ENCODE results near the gene SAMD4A.

Gene SAMD4A

DNA sequence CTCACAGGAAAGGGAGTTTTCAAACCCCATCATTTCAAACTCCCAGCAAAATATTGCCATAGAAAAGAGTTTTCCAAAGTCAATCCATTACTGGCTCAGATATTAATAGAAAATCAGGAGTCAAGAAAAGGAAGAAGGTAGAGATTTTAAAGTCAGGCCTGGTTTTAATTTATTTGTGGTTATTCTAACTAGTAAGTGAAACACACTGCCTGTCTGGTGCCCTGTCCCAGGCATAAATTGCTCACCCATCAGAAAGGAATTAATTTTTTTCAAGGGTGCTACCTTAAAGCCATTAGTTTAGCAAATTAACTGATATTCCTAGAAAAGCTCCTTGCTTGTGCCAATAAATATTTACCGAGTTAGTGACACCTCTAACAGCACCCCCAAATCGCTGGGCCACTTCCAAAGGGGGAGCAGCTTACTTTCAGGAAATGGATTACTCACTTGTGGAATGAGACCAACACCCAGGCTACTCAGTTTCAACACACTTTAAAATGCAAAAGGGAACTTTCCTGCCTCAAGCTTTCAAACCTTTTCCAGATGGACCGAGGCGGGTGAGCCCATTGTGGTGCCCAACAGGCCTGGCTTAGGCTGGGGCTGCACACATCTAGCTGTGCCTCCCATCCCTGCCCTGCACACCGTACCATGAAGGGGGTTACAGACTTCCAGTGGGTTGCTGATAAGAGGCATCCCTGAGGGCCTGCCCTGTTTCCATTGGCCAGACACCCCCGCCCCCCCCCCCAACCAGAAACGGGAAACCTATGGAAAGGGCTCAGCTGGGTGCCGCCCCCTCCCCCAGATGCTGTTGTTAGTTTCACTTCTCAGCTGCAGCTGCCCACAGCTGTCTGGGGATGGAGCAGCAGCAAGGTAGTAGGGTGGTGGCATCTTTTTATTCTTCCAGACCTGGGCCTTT is 117.2 kb downstream of the SAMD4A start:
- Histone ChIP-seq H3K9ac (ENCODE audit: low read depth, low read length) (peak overlapping the region; percentile 14), H3K4me1 (ENCODE audit: control insufficient read depth, insufficient read depth, low read length) (peaks cover 12% of the 10 kb centered on the region), H3K4me3 (ENCODE audit: low read depth, low read length) (peak overlapping the region; percentile 30), H3K9me3 (ENCODE audit: control insufficient read depth, insufficient read depth, low read length) (no peaks in the 10 kb centered on the region), H3K36me3 (ENCODE audit: control insufficient read depth, insufficient read depth, low read length) (no peaks in the 10 kb centered on the region), H3K27me3 (ENCODE audit: control insufficient read depth, insufficient read depth, low read length) (no peaks in the 10 kb centered on the region)

DNA sequence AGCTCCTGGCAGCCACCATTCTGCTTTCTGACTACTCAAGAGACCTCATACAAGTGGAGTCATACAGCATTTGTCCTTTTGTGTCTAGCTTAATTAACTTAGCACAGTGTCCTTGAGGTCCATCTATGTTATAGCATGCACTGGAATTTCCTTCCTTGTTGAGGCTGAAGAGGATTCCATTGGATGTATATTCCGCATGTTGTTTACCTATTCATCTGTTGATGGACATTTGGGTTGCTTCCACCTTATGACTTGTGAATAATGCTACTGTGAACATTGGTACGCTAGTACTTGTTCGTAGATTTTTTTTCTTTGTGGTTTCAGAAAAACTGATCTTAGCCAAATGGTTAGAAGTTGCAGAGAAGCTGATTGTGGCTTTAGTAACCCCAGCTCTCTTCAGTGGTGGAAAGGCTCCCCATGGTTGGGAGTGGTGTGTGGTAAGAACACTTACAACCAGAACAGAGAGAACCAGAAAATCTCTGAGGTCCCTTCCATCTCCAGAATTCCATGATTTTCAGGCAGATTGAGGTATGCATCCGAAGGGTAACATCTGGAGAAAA is 118.4 kb downstream of the SAMD4A start:
- H3K9me3 ChIP-seq (ENCODE audit: control insufficient read depth, insufficient read depth, low read length) = no peaks in the 10 kb centered on the region
- no peak overlapping the region for H3K4me3 ChIP-seq (ENCODE audit: low read depth, low read length)
- H3K9ac ChIP-seq (ENCODE audit: low read depth, low read length) = no peak overlapping the region
- H3K36me3 ChIP-seq (ENCODE audit: control insufficient read depth, insufficient read depth, low read length) = no peaks in the 10 kb centered on the region
- peaks cover 12% of the 10 kb centered on the region for H3K4me1 ChIP-seq (ENCODE audit: control insufficient read depth, insufficient read depth, low read length)
- H3K27me3 ChIP-seq (ENCODE audit: control insufficient read depth, insufficient read depth, low read length) = no peaks in the 10 kb centered on the region

DNA sequence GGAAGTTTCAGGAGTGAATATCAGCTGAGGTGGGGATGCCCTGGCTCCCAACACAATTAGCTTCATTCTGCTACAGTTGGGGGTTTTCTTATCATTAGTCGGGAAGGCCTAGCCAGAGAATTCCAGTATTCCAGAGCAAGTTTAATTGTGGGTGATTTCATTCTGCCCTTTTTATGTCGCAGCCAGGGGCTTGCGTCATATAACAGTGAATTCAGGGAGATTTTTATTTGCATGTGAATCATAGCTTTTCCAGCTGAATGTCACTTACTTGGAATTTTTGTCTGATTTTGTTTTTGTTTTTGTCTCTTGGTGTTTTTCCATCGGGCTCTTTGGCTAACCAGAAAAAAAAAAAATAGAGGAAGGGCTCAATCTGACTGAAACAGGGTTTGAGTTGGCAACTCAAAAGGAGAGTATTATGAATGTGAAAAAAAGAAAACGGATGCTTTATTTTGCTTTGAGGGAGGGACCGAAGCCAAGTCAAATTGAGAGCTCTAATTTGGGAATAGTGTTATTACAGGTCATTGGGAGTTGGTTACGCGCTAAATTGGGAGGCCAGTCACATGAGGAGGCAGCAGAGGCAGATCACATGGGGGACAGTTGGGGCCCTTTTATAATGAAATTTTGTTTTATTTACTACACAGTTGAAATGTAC is 119.4 kb downstream of the SAMD4A start:
- Histone ChIP-seq H3K4me3 (ENCODE audit: low read depth, low read length) (no peak overlapping the region), H3K9me3 (ENCODE audit: control insufficient read depth, insufficient read depth, low read length) (no peaks in the 10 kb centered on the region), H3K27me3 (ENCODE audit: control insufficient read depth, insufficient read depth, low read length) (no peaks in the 10 kb centered on the region), H3K9ac (ENCODE audit: low read depth, low read length) (no peak overlapping the region), H3K36me3 (ENCODE audit: control insufficient read depth, insufficient read depth, low read length) (no peaks in the 10 kb centered on the region), H3K4me1 (ENCODE audit: control insufficient read depth, insufficient read depth, low read length) (peaks cover 15% of the 10 kb centered on the region)

DNA sequence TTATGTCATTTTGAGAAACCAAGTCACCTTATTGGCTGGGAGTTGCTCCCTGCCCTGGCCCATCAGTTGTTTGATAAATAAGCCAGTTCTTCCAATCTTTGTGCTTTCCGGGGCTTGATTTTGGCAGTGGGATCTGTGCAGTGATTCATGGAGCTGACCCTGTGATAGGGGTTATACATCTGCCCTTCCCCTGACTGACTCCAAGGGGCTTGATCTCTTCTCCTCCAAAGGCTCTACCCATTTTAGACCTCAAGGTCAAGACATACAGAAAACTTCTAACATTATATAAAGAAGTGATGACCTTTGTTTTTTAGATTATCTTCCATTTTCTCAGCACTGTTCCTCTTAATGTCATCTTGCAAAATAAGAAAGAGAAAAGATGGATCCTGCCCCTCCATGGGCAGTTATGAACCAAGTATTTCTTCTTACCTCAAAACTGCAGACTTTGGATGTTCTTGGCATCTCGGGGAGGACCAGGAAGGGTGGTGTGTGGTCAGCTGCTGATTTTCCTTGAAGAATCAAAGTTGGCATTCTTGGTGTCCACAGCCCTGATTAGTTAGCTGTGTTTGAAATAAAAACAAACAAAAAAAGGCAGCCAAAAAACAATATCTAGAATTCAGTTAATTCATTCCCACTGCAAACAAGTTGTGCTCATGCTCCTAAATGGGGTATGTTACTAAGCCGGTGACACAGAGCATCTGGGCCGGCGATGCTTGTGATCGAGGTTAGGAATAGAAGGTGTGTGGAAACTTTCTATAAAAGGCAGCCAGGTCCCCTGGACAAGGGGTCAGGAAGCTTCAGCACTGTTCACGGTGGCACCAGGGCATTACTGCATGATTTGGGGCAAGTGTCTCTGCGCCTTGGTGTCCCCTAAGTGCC is 120.2 kb downstream of the SAMD4A start:
- no peaks in the 10 kb centered on the region for H3K36me3 ChIP-seq (ENCODE audit: control insufficient read depth, insufficient read depth, low read length)
- H3K4me1 ChIP-seq (ENCODE audit: control insufficient read depth, insufficient read depth, low read length) = peaks cover 15% of the 10 kb centered on the region
- no peaks in the 10 kb centered on the region for H3K27me3 ChIP-seq (ENCODE audit: control insufficient read depth, insufficient read depth, low read length)
- H3K9ac ChIP-seq (ENCODE audit: low read depth, low read length) = no peak overlapping the region
- H3K9me3 ChIP-seq (ENCODE audit: control insufficient read depth, insufficient read depth, low read length) = no peaks in the 10 kb centered on the region
- H3K4me3 ChIP-seq (ENCODE audit: low read depth, low read length) = no peak overlapping the region

GRCh38 chr14:54687750-54688119 is 120.8 kb downstream of the SAMD4A start:
- no peak overlapping the region for H3K9ac ChIP-seq (ENCODE audit: low read depth, low read length)
- H3K27me3 ChIP-seq (ENCODE audit: control insufficient read depth, insufficient read depth, low read length) = no peaks in the 10 kb centered on the region
- no peaks in the 10 kb centered on the region for H3K36me3 ChIP-seq (ENCODE audit: control insufficient read depth, insufficient read depth, low read length)
- H3K9me3 ChIP-seq (ENCODE audit: control insufficient read depth, insufficient read depth, low read length) = no peaks in the 10 kb centered on the region
- H3K4me1 ChIP-seq (ENCODE audit: control insufficient read depth, insufficient read depth, low read length) = peaks cover 15% of the 10 kb centered on the region
- no peak overlapping the region for H3K4me3 ChIP-seq (ENCODE audit: low read depth, low read length)

GRCh38 chr14:54688229-54688628 is 121.3 kb downstream of the SAMD4A start:
- Histone ChIP-seq H3K36me3 (ENCODE audit: control insufficient read depth, insufficient read depth, low read length) (no peaks in the 10 kb centered on the region), H3K9me3 (ENCODE audit: control insufficient read depth, insufficient read depth, low read length) (no peaks in the 10 kb centered on the region), H3K4me3 (ENCODE audit: low read depth, low read length) (no peak overlapping the region), H3K9ac (ENCODE audit: low read depth, low read length) (no peak overlapping the region), H3K4me1 (ENCODE audit: control insufficient read depth, insufficient read depth, low read length) (peaks cover 15% of the 10 kb centered on the region), H3K27me3 (ENCODE audit: control insufficient read depth, insufficient read depth, low read length) (no peaks in the 10 kb centered on the region)

- Histone ChIP-seq H3K36me3 (ENCODE audit: control insufficient read depth, insufficient read depth, low read length) (no peaks in the 10 kb centered on the region), H3K9ac (ENCODE audit: low read depth, low read length) (no peak overlapping the region), H3K9me3 (ENCODE audit: control insufficient read depth, insufficient read depth, low read length) (no peaks in the 10 kb centered on the region), H3K4me1 (ENCODE audit: control insufficient read depth, insufficient read depth, low read length) (peaks cover 9% of the 10 kb centered on the region), H3K27me3 (ENCODE audit: control insufficient read depth, insufficient read depth, low read length) (no peaks in the 10 kb centered on the region), H3K4me3 (ENCODE audit: low read depth, low read length) (no peak overlapping the region)
These were observed 123.0 kb downstream of the SAMD4A start for GRCh38 chr14:54689928-54690327.

DNA sequence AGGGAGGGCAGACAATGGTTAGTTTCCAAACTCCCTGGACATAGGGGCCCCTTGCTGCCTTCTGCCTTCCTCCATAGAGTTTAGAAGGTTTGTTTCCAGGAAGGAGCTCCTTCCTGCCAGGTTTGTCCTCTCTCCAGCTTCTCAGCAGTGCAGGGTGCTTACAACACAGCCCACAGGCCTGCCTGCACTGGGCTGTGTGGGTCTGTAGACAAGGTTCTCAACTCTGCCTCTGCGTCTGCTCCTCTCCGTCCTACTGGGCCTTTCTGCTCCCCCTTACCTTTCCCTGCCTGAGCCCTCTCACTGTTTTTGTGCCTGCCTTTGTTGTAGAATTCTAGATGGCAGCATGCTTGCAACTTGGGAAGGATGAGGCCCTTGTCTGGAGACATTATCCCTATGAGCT is 124.0 kb downstream of the SAMD4A start:
- Histone ChIP-seq H3K4me3 (ENCODE audit: low read depth, low read length) (no peak overlapping the region), H3K27me3 (ENCODE audit: control insufficient read depth, insufficient read depth, low read length) (no peaks in the 10 kb centered on the region), H3K4me1 (ENCODE audit: control insufficient read depth, insufficient read depth, low read length) (peaks cover 3% of the 10 kb centered on the region), H3K9ac (ENCODE audit: low read depth, low read length) (no peak overlapping the region), H3K9me3 (ENCODE audit: control insufficient read depth, insufficient read depth, low read length) (no peaks in the 10 kb centered on the region), H3K36me3 (ENCODE audit: control insufficient read depth, insufficient read depth, low read length) (no peaks in the 10 kb centered on the region)

DNA sequence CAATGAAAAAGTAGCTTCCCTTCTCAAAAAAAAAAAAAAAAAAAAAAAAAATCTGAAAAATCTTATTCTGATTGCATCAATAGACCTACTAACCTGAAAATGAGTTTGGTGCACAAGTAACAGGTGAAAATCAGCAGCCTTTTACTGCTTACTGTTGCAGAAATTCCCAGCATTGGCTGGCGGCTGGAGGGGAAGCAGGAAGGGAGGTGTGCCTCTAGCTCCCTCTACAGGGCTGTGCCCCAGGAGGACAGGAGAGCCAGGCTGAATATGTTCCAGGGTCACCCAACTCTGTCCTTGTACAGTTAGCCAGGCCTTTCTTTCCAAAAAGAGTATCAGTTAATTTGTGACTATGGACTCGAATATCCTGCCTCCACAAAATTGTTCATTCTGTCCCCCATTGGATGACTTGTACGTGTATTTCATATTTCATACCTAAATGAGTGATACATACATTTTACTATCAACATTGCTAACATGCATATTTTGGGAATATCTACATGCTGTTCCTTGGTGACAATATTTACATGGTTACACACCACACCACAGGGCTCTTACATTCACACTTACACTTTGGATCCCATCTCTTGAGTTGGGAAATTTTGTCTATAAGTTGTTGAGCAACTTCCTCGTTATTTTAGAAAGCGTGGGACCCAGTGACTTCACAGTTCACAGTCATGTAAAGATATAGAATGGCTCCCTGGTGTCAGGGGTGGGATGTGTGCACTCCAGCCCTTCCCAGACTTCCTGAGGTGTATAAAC is 124.8 kb downstream of the SAMD4A start:
- H3K4me3 ChIP-seq (ENCODE audit: low read depth, low read length) = no peak overlapping the region
- no peaks in the 10 kb centered on the region for H3K27me3 ChIP-seq (ENCODE audit: control insufficient read depth, insufficient read depth, low read length)
- H3K9me3 ChIP-seq (ENCODE audit: control insufficient read depth, insufficient read depth, low read length) = no peaks in the 10 kb centered on the region
- peaks cover 3% of the 10 kb centered on the region for H3K4me1 ChIP-seq (ENCODE audit: control insufficient read depth, insufficient read depth, low read length)
- H3K36me3 ChIP-seq (ENCODE audit: control insufficient read depth, insufficient read depth, low read length) = no peaks in the 10 kb centered on the region
- H3K9ac ChIP-seq (ENCODE audit: low read depth, low read length) = no peak overlapping the region

DNA sequence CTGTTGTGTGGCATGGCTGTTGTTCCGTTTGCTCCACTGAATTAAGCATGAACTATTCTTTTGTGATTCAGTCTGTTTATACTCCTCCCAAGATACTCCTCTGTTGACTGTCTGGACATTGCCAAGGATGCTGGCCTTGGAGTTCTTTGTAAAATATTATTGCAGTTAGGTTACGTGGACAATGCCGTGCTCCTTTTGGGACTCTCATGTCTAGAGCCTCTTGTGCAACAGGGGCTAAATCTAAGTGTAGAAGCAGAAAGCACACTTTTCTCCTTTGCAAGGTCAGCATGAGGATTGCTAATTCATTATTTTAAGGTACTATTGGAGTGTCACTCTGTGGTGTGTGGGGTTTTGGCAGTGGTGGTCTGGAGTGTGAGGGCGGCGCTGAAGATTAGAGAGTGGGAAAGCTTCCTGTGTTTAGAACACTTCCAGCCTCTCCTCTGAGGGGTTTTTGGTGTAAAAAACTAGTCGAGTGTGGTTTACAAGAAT is 125.4 kb downstream of the SAMD4A start:
- no peaks in the 10 kb centered on the region for H3K36me3 ChIP-seq (ENCODE audit: control insufficient read depth, insufficient read depth, low read length)
- H3K4me1 ChIP-seq (ENCODE audit: control insufficient read depth, insufficient read depth, low read length) = peaks cover 3% of the 10 kb centered on the region
- H3K27me3 ChIP-seq (ENCODE audit: control insufficient read depth, insufficient read depth, low read length) = no peaks in the 10 kb centered on the region
- H3K4me3 ChIP-seq (ENCODE audit: low read depth, low read length) = no peak overlapping the region
- H3K9me3 ChIP-seq (ENCODE audit: control insufficient read depth, insufficient read depth, low read length) = no peaks in the 10 kb centered on the region
- no peak overlapping the region for H3K9ac ChIP-seq (ENCODE audit: low read depth, low read length)

DNA sequence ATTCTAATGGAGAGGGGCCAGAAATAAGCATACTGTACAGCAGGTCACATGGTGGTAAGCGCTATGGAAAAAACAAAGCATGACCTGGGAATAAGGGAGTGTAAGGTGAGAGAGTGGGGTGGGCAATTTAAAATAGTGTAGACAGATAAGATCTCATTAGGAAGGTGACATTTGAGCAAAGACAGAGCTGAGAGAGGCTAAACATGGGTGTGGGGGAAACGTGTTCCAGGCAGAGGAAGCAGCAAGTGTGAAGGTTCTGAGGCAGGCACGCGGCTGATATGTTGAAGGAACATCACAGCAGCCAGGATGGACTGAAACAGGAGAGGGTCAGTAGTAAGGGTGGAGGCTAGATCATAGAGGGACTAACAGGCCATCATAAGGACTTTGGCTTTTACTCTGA is 126.8 kb downstream of the SAMD4A start:
- Histone ChIP-seq H3K36me3 (ENCODE audit: control insufficient read depth, insufficient read depth, low read length) (no peaks in the 10 kb centered on the region), H3K9ac (ENCODE audit: low read depth, low read length) (no peak overlapping the region), H3K4me1 (ENCODE audit: control insufficient read depth, insufficient read depth, low read length) (peaks cover 3% of the 10 kb centered on the region), H3K9me3 (ENCODE audit: control insufficient read depth, insufficient read depth, low read length) (no peaks in the 10 kb centered on the region), H3K27me3 (ENCODE audit: control insufficient read depth, insufficient read depth, low read length) (no peaks in the 10 kb centered on the region), H3K4me3 (ENCODE audit: low read depth, low read length) (no peak overlapping the region)
